K562 (cell line): ENCODE measurements around the gene RAB6A. TPM values are rescaled to one million over a fixed set of nuclear protein-coding genes. Genes with fewer than 3 reads are reported as not detected.

Source experiments
- ATAC-seq: fragments of 200-7000 bp; cut with Tn5 transposase; 3 replicates; pipeline ENCODE4 v1.9.1; 2020; ENCODE audit warnings: moderate library complexity
- BruUV-seq: library from RNA; stranded (reverse); fragments of 400-500 nt; replicated peaks from 2 replicates; lab custom pipeline; 2021; lab: Mats Ljungman, UMichigan
- CTCF ChIA-PET: fragments of 300-600 bp; formaldehyde crosslinking; extraction: SDS; loops from one replicate; lab custom pipeline; 2021; ENCODE audit warnings: low intra/inter-chr PET ratio; lab: Yijun Ruan, JAX
- POLR2A ChIA-PET: fragments of 300-600, 350-650 bp; sonication (Branson Sonifier 250); formaldehyde crosslinking; extraction: SDS; loops from one replicate; lab custom pipeline; 2021; ENCODE audit warnings: antibody characterized with exemption, inconsistent platforms; lab: Yijun Ruan, JAX
- DNase-seq, 4 experiments: peaks; one replicate each; pipeline versions ENCODE4 v3.0.0 to v3.0.0-alpha.2; 2011 to 2018; ENCODE audit warnings: low spot score in 3 of 4, mixed read lengths in 3 of 4; ENCODE audit errors: extremely low read depth in 1 of 4
- FAIRE-seq: peaks from 2 replicates; lab custom pipeline; 2011; peaks lifted over from hg19 to GRCh38; lab: Jason Lieb, UNC
- H2AFZ ChIP-seq: 2 replicates; pipeline ENCODE4 v1.6.0; 2011; ENCODE audit warnings: low read depth, low read length, control low read depth, inconsistent platforms
- H3K27ac ChIP-seq: fragments of 200-600 bp; 3 replicates; pipeline ENCODE4 v1.8.0; 2011; ENCODE audit warnings: low read depth, mild to moderate bottlenecking, control low read depth, inconsistent platforms, low read length, moderate library complexity, mixed read lengths; ENCODE audit errors: extremely low read depth
- H3K27me3 ChIP-seq, 2 experiments: fragments of 300-600 bp in 1 of 2; 2 replicates in 1 of 2; 3 replicates in 1 of 2; pipeline versions ENCODE4 v1.6.0 to v1.8.0; 2011; ENCODE audit warnings: inconsistent platforms in 2 of 2, low read length in 2 of 2, mild to moderate bottlenecking in 1 of 2, mixed read lengths in 1 of 2, moderate library complexity in 1 of 2; ENCODE audit not compliant: control insufficient read depth in 2 of 2, insufficient read depth in 2 of 2
- H3K36me3 ChIP-seq: fragments of 300-600 bp; 3 replicates; pipeline ENCODE4 v1.8.0; 2011; ENCODE audit warnings: mild to moderate bottlenecking, low read length, inconsistent platforms; ENCODE audit not compliant: control insufficient read depth, insufficient read depth
- H3K4me1 ChIP-seq, 2 experiments: fragments of 200-600 bp in 1 of 2; replicated peaks in 1 of 2; 2 replicates in 1 of 2; 3 replicates in 1 of 2; pipeline versions ENCODE4 v1.5.1 to v1.8.0; 2011; ENCODE audit warnings: inconsistent platforms in 2 of 2, low read length in 2 of 2, mild to moderate bottlenecking in 1 of 2, mixed read lengths in 1 of 2, moderate library complexity in 1 of 2; ENCODE audit not compliant: control insufficient read depth in 2 of 2, insufficient read depth in 2 of 2
- H3K4me2 ChIP-seq: 2 replicates; pipeline ENCODE4 v1.6.1; 2011; ENCODE audit warnings: low read length, control low read depth, inconsistent platforms, mixed read lengths; ENCODE audit not compliant: insufficient read depth
- H3K4me3 ChIP-seq: fragments of 200-600 bp; sonication (generic), shearing (Covaris generic); 2 replicates; pipeline ENCODE4 v1.5.1; 2016; ENCODE audit warnings: control low read depth, inconsistent platforms
- H3K79me2 ChIP-seq: fragments of 200-600 bp; 3 replicates; pipeline ENCODE4 v1.8.0; 2011; ENCODE audit warnings: low read length, inconsistent platforms; ENCODE audit not compliant: control insufficient read depth, insufficient read depth
- H3K9ac ChIP-seq, 2 experiments: 2 replicates each; pipeline versions ENCODE4 v1.6.0 to v1.6.1; 2011; ENCODE audit warnings: low read depth in 2 of 2, low read length in 2 of 2, control low read depth in 1 of 2, inconsistent platforms in 1 of 2, mild to moderate bottlenecking in 1 of 2, mixed read lengths in 1 of 2; ENCODE audit not compliant: insufficient read depth in 1 of 2
- H3K9me1 ChIP-seq: one replicate; pipeline ENCODE4 v1.6.0; 2011; ENCODE audit warnings: inconsistent platforms, mild to moderate bottlenecking, low read length, moderate library complexity; ENCODE audit not compliant: control insufficient read depth, insufficient read depth
- H3K9me3 ChIP-seq: replicated peaks from 2 replicates; pipeline ENCODE4 v1.5.1; 2011; ENCODE audit warnings: low read depth, low read length, inconsistent platforms; ENCODE audit not compliant: control insufficient read depth, insufficient read depth
- H4K20me1 ChIP-seq: replicated peaks from 2 replicates; pipeline ENCODE4 v1.6.1; 2011; ENCODE audit warnings: low read length, inconsistent platforms, mixed read lengths; ENCODE audit not compliant: control insufficient read depth, insufficient read depth
- CBFA2T2 ChIP-seq: fragments of 450-650 bp; conservative IDR thresholded peaks from 2 replicates; pipeline ENCODE4 v1.6.1; 2017; ENCODE audit warnings: mild to moderate bottlenecking
- CBX3 ChIP-seq, 2 experiments: IDR thresholded peaks; 1 replicate in 1 of 2; 2 replicates in 1 of 2; pipeline ENCODE4 v1.6.1; 2012; ENCODE audit warnings: inconsistent platforms in 2 of 2, low read length in 2 of 2, borderline replicate concordance in 1 of 2, control low read depth in 1 of 2
- FOSL1 ChIP-seq: fragments of 200-800 bp; sonication (Bioruptor generic); conservative IDR thresholded peaks from 2 replicates; pipeline ENCODE4 v1.6.1; 2016; ENCODE audit warnings: missing genetic modification characterization, missing compliant biosample characterization
- KAT7 ChIP-seq: sonication (generic); formaldehyde crosslinking; IDR thresholded peaks from 2 replicates; pipeline ENCODE4 v1.8.0; 2022; ENCODE audit warnings: missing genetic modification reagents, mild to moderate bottlenecking, borderline replicate concordance
- MTA1 ChIP-seq: fragments of 450-650 bp; IDR thresholded peaks from 2 replicates; pipeline ENCODE4 v1.6.1; 2017; ENCODE audit warnings: borderline replicate concordance
- RFX1 ChIP-seq: fragments of 450-650 bp; IDR thresholded peaks from 2 replicates; pipeline ENCODE4 v1.6.1; 2016; ENCODE audit warnings: mild to moderate bottlenecking, moderate library complexity
- SETDB1 ChIP-seq: IDR thresholded peaks from one replicate; pipeline ENCODE4 v1.6.1; 2012; ENCODE audit warnings: low read length, control low read depth, inconsistent platforms
- SMC3 ChIP-seq: conservative IDR thresholded peaks from 2 replicates; pipeline ENCODE4 v1.6.1; 2011; ENCODE audit warnings: low read depth, low read length, improper control_type of control experiment; ENCODE audit not compliant: insufficient read depth
- SRSF3 ChIP-seq: fragments of 200-400 bp; formaldehyde crosslinking; IDR thresholded peaks from 2 replicates; pipeline ENCODE4 v1.6.1; 2016; ENCODE audit warnings: mild to moderate bottlenecking, low read length, moderate library complexity; ENCODE audit not compliant: insufficient read depth
- STAT5B ChIP-seq: fragments of 250-450 bp; sonication (Bioruptor Pico); IDR thresholded peaks from 2 replicates; pipeline ENCODE4 v1.8.0; 2021; ENCODE audit warnings: mild to moderate bottlenecking, inconsistent platforms
- ZBTB1 ChIP-seq: sonication (generic); formaldehyde crosslinking; IDR thresholded peaks from 2 replicates; pipeline ENCODE4 v1.8.1; 2023; ENCODE audit warnings: missing genetic modification reagents, low read depth, mild to moderate bottlenecking, borderline replicate concordance
- ZNF174 ChIP-seq: fragments of 250-450 bp; sonication (Bioruptor Pico); IDR thresholded peaks from 2 replicates; pipeline ENCODE4 v1.4.0; 2020; ENCODE audit warnings: mild to moderate bottlenecking
- ZNF175 ChIP-seq: fragments of 200-800 bp; sonication (Bioruptor generic); IDR thresholded peaks from 2 replicates; pipeline ENCODE4 v1.6.1; 2016; ENCODE audit warnings: low read depth, mild to moderate bottlenecking, missing genetic modification characterization, missing compliant biosample characterization
- ZNF395 ChIP-seq: fragments of 200-800 bp; sonication (Bioruptor generic); IDR thresholded peaks from 2 replicates; pipeline ENCODE4 v1.6.1; 2017; ENCODE audit warnings: missing genetic modification characterization, missing compliant biosample characterization
- ZNF778 ChIP-seq: fragments of 450-650 bp; formaldehyde crosslinking; IDR thresholded peaks from 2 replicates; pipeline ENCODE4 v1.4.0; 2020; ENCODE audit warnings: mild to moderate bottlenecking, moderate library complexity
- WGBS: fragments of 100-300 bp; shearing (Covaris generic); methylation state at CpG from one replicate; pipeline ENCODE4 v1.1.6; 2016; ENCODE audit warnings: low coverage, mixed read lengths; ENCODE audit not compliant: insufficient coverage; ENCODE audit errors: missing lambda C conversion rate; 5-methylcytosine and 5-hydroxymethylcytosine counted together
- in situ Hi-C: fragments of 300-500 bp; cut with MboI; formaldehyde crosslinking; loops from 4 replicates; pipeline ENCODE4 v1.15.0; 2018; ENCODE audit warnings: inconsistent platforms, mixed read lengths
- intact Hi-C: fragments of 100-400 bp; cut with micrococcal nuclease; formaldehyde crosslinking; loops from 2 replicates; pipeline ENCODE4 v1.14.2; 2022
- polyA plus RNA-seq, 8 experiments: library from polyadenylated mRNA; depleted of rRNA in 4 of 8; stranded (reverse) in 5 of 8; unstranded in 3 of 8; fragments of >200 nt; fragmentation: Nextera tagmentation in 2 of 8; fragmentation: Illumina TruSeq in 1 of 8; extraction: Ambion mirVana in 2 of 8; extraction: Trizol in 1 of 8; gene quantifications; 2 replicates each; pipeline versions ENCODE4 v1.2.1 to v1.2.3, GENCODE V29; 2011 to 2014; ENCODE audit warnings: inconsistent platforms in 1 of 8, missing spikeins in 1 of 8
- total RNA-seq, 7 experiments: library from RNA; depleted of rRNA in 6 of 7; stranded (reverse); fragments of >200 nt in 6 of 7; fragmentation: Illumina TruSeq in 2 of 7; extraction: Trizol in 2 of 7; gene quantifications; 2 replicates each; pipeline versions ENCODE4 v1.2.1 to v1.2.3, GENCODE V29; 2011 to 2021; ENCODE audit warnings: low replicate concordance in 1 of 7

RAB6A gene
- total and polyA plus RNA-seq, 9 of the 15 experiments (the other 6 are each of a cell fraction or from before 2014, with no cell fraction given), result 14.0 to 95.3 (median 45.4) TPM

- H4K20me1 ChIP-seq, result no peaks in the 10 kb centered on the region; the same call in 1 of the 2 replicates
Observed at GRCh38 chr11:73636249-73636648, 124.6 kb downstream of the RAB6A start.

DNA sequence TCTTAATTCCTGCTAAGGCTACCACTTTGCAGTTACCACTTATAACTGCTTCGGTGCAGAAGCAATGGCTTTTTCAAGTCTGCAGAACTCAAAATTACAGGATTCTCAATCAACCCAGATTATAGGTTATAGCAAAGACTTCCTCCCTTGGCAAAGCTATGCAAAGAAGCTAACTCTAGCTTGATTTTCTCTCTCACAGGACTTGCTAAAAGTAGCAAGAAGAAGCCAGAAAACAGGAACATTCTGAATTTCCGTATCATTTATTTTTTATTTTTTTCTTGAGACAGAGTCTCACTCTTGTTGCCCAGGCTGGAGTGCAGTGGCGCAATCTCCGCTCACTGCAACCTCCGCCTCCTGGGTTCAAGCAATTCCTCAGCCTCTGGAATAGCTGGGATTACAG is 125.2 kb downstream of the RAB6A start:
- no peak for FAIRE-seq
- TF ChIP-seq CBFA2T2 (no peak), SETDB1 (no peak), MTA1 (no peak), ZNF174 (CRISPR knock-in tag) (no peak), SRSF3 (no peak), CBX3 (IDR thresholded peaks at IDR 0.05; ENCODE audit: borderline replicate concordance in 1 of 2, low read length in 2 of 2) (no peak), ZBTB1 (no peak), STAT5B (no peak), ZNF778 (CRISPR knock-in tag) (no peak), SMC3 (no peak), ZNF395 (CRISPR knock-in tag) (no peak)
- H4K20me1 ChIP-seq, result no peaks in the 10 kb centered on the region; the same call in 1 of the 2 replicates
- no peaks in the 10 kb centered on the region for H3K9me1 ChIP-seq
- CTCF ChIA-PET, result no interaction called here
- H3K36me3 ChIP-seq, result no peaks in the 10 kb centered on the region
- H3K4me2 ChIP-seq, result no peak overlapping the region
- intact Hi-C loops, result no loop called here
- H3K27ac ChIP-seq, result no peak overlapping the region
- in situ Hi-C loops, result no loop called here
- no peaks in the 10 kb centered on the region for H3K79me2 ChIP-seq
- H3K27me3 ChIP-seq, result peaks cover 0 to 1% of the 10 kb centered on the region in 2 experiments; a peak in 1 of 5 replicates
- no peak for ATAC-seq
- POLR2A ChIA-PET, result no interaction called here
- WGBS, result 64% methylated on average over 5 of the region's 5 CpGs
- no peaks in the 10 kb centered on the region for H3K4me1 ChIP-seq
- H3K4me3 ChIP-seq, result no peak overlapping the region
- DNase-seq, result no peak
- H3K9ac ChIP-seq, result no peak overlapping the region
- 0 out of 2 replicates have a peak overlapping the region, but pooled peaks have one; percentile 10 for H2AFZ ChIP-seq
- no TSS peak for BruUV-seq
- H3K9me3 ChIP-seq, result no peaks in the 10 kb centered on the region

More at GRCh38 chr11:73636249-73636648, 124.6 kb downstream of the RAB6A start:
- FAIRE-seq (no peak), DNase-seq (no peak), ATAC-seq (peak; percentile 49; the same call in 2 of the 3 replicates)
- Histone ChIP-seq H3K36me3 (no peaks in the 10 kb centered on the region), H3K4me2 (no peak overlapping the region), H3K4me3 (no peak overlapping the region), H3K27ac (no peak overlapping the region), H3K9ac (no peak overlapping the region), H3K79me2 (no peaks in the 10 kb centered on the region), H3K9me3 (no peaks in the 10 kb centered on the region), H3K9me1 (no peaks in the 10 kb centered on the region), H3K4me1 (no peaks in the 10 kb centered on the region), H2AFZ (peak overlapping the region; percentile 93), H3K27me3 (peaks cover 0 to 3% of the 10 kb centered on the region in 2 experiments; a peak in 1 of 5 replicates)
- intact Hi-C loops (no loop called here), in situ Hi-C loops (no loop called here)
- ChIA-PET POLR2A (interaction anchor here (1.1 to 1.2 kb wide), 2 partner anchors 10 to 11 kb away, joined by 3 to 5 read pairs; no protein-coding TSS in a partner anchor), CTCF (no interaction called here)
- TF ChIP-seq RFX1, result no peak
- peak; percentile 72 for TF ChIP-seq ZNF175 (CRISPR knock-in tag)
- no peak for TF ChIP-seq KAT7
- 0 out of 2 replicates have a peak, but pooled peaks have one; percentile 31 for TF ChIP-seq FOSL1 (tag)
- 53% methylated on average over 5 of the region's 5 CpGs for WGBS
- BruUV-seq, result no TSS peak
